GM18505 (cell line): ENCODE measurements around the gene SLC7A6.

ENCODE experiments used
- ATAC-seq: cut with Tn5 transposase; IDR thresholded peaks from one replicate; pipeline ENCODE4 v1.9.1; 2021; ENCODE audit not compliant: unreplicated experiment
- POLR2A ChIP-seq: IDR thresholded peaks from 4 replicates; pipeline ENCODE4 v1.6.1; 2011; ENCODE audit warnings: borderline replicate concordance; ENCODE audit not compliant: insufficient read depth, insufficient read length; ENCODE audit errors: extremely low read depth

SLC7A6 gene

GRCh38 chr16:68252383-68252782 is 11.9 kb upstream of the SLC7A6 start:
- ATAC-seq, result no peak

GRCh38 chr16:68253721-68254120 is 10.6 kb upstream of the SLC7A6 start:
- no peak for ATAC-seq
- no peak for TF ChIP-seq POLR2A

More at GRCh38 chr16:68252383-68252782, 11.9 kb upstream of the SLC7A6 start:
- no peak for TF ChIP-seq POLR2A

GRCh38 chr16:68255712-68256111 is 8.6 kb upstream of the SLC7A6 start:
- TF ChIP-seq POLR2A, result no peak
- ATAC-seq, result no peak

- TF ChIP-seq POLR2A, result no peak
- no peak for ATAC-seq
Measured at GRCh38 chr16:68257251-68257905, 6.9 kb upstream of the SLC7A6 start.

GRCh38 chr16:68257906-68258800 is 6.2 kb upstream of the SLC7A6 start:
- no peak for ATAC-seq
- no peak for TF ChIP-seq POLR2A

GRCh38 chr16:68259007-68259825 is 5.1 kb upstream of the SLC7A6 start:
- no peak for ATAC-seq
- no peak for TF ChIP-seq POLR2A

GRCh38 chr16:68263559-68264127 is 683 bp upstream of the SLC7A6 start:
- no peak for ATAC-seq
- no peak for TF ChIP-seq POLR2A

GRCh38 chr16:68265078-68265920 is 973 bp downstream of the SLC7A6 start:
- no peak for ATAC-seq
- TF ChIP-seq POLR2A, result peak; percentile 53

GRCh38 chr16:68267612-68268405 is 3.5 kb downstream of the SLC7A6 start:
- ATAC-seq, result no peak
- no peak for TF ChIP-seq POLR2A

- no peak for TF ChIP-seq POLR2A
Measured at GRCh38 chr16:68269793-68270192, 5.5 kb downstream of the SLC7A6 start.

GRCh38 chr16:68270353-68270752 is 6.0 kb downstream of the SLC7A6 start:
- no peak for TF ChIP-seq POLR2A
- no peak for ATAC-seq

More at GRCh38 chr16:68269793-68270192, 5.5 kb downstream of the SLC7A6 start:
- ATAC-seq, result no peak

GRCh38 chr16:68272507-68273209 is 8.3 kb downstream of the SLC7A6 start:
- TF ChIP-seq POLR2A, result no peak
- no peak for ATAC-seq

GRCh38 chr16:68273459-68273858 is 9.1 kb downstream of the SLC7A6 start:
- ATAC-seq, result no peak
- no peak for TF ChIP-seq POLR2A
